Stimulated activated CD4-positive, alpha-beta T cell treated with anti-CD3 and anti-CD28 coated beads, Interleukin-1b, Interleukin-23, amount 100 ng/mL, for 24 hours (primary cell): ENCODE results near the gene RFX1.
A peak's percentile ranks its signal among the peaks of the same experiment; 100 is the strongest.
"Not testable (repeated sequence)": the region's sequence is repeated elsewhere in the genome, so short reads cannot be mapped to it uniquely, and the experiment has no call there.

Experiments used
- DNase-seq, 4 experiments: peaks; one replicate each; pipeline ENCODE4 v3.0.0-alpha.2; 2020; ENCODE audit warnings: low read depth in 4 of 4, low spot score in 1 of 4

Gene RFX1

GRCh38 chr19:14027856-14028450 lies 21.8 kb upstream of the RFX1 start, which contains the start of gene RLN3:
Gene RLN3 (plus strand): TSS chr19:14028148. CDS start chr19:14028205, 57 bp downstream.
- no peak for DNase-seq

- DNase-seq: not testable (repeated sequence)
Observed at GRCh38 chr19:14026652-14027192, 20.6 kb upstream of the RFX1 start.

GRCh38 chr19:14023404-14024235 lies 17.5 kb upstream of the RFX1 start:
- DNase-seq: no peak

GRCh38 chr19:14022469-14022868 lies 16.3 kb upstream of the RFX1 start:
- DNase-seq: no peak

- no peak for DNase-seq
Observed at GRCh38 chr19:14021474-14021873, 15.4 kb upstream of the RFX1 start.

- DNase-seq: not testable (repeated sequence)
Observed at GRCh38 chr19:14019739-14020138, 13.6 kb upstream of the RFX1 start.

- DNase-seq: no peak
Observed at GRCh38 chr19:14019100-14019499, 13.0 kb upstream of the RFX1 start.

GRCh38 chr19:14015524-14016035 lies 9.5 kb upstream of the RFX1 start:
- DNase-seq: no peak

GRCh38 chr19:14012378-14012915 lies 6.3 kb upstream of the RFX1 start:
- DNase-seq: no peak

GRCh38 chr19:14006766-14007562 lies 844 bp upstream of the RFX1 start:
- peak in 1 of 4 experiments; percentile 77 for DNase-seq

GRCh38 chr19:14005349-14006084 lies 603 bp downstream of the RFX1 start:
- peak; percentile 80 to 91 (median 87) for DNase-seq

GRCh38 chr19:14004619-14005348 lies 1.3 kb downstream of the RFX1 start:
- DNase-seq: no peak

GRCh38 chr19:14003251-14004055 lies 2.7 kb downstream of the RFX1 start:
- no peak for DNase-seq

GRCh38 chr19:14002571-14003250 lies 3.4 kb downstream of the RFX1 start:
- DNase-seq: no peak

- no peak for DNase-seq
Observed at GRCh38 chr19:14000691-14001375, 5.3 kb downstream of the RFX1 start.

- DNase-seq: no peak
Observed at GRCh38 chr19:13999085-13999484, 7.0 kb downstream of the RFX1 start.

- DNase-seq: no peak
Observed at GRCh38 chr19:13998426-13998825, 7.7 kb downstream of the RFX1 start.

GRCh38 chr19:13997631-13997962 lies 8.5 kb downstream of the RFX1 start:
- DNase-seq: no peak
